Coronary artery (tissue), 2 donors: Measurements from ENCODE around the gene MYBPC1.

ENCODE experiments used
- DNase-seq: peaks from one replicate; pipeline ENCODE4 v3.0.0-alpha.2; 2017; ENCODE audit warnings: low spot score
- H3K27ac ChIP-seq, 2 donors: fragments of 200-600 bp; sonication (generic); one replicate each; pipeline ENCODE4 v1.5.1; 2016 to 2019
- H3K4me3 ChIP-seq: fragments of 200-600 bp; sonication (generic); 2 replicates; pipeline ENCODE4 v1.5.1; 2016; ENCODE audit warnings: mild to moderate bottlenecking, moderate library complexity
- CTCF ChIP-seq: fragments of 200-600 bp; sonication (generic); IDR thresholded peaks from one replicate; pipeline ENCODE4 v1.5.1; 2019; ENCODE audit warnings: antibody characterized with exemption

The MYBPC1 gene

GRCh38 chr12:101598483-101598882 lies 3.7 kb downstream of the MYBPC1 start:
- no peak overlapping the region for H3K4me3 ChIP-seq
- TF ChIP-seq CTCF, result no peak
- no peak for DNase-seq
- H3K27ac ChIP-seq, result no peak overlapping the region

DNA sequence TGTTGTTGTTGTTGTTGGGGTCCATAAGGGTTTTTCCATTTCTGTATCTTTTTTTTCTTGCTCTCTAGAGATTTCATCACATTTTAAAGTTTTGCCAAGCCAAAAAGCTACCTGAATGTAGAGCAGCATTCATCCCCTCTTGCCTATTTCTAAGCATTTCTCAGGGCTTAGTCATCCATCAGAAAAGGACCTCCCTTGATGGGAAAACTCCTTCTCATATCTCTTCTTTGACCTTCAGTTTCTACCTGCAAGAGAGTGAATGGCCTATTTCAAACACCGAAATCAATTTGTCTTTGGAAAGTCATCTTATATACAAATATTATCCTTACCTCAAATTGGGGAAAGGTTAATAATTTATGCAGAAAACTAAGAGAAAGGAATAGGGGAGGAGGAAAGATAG lies 4.5 kb downstream of the MYBPC1 start:
- H3K4me3 ChIP-seq, result no peak overlapping the region
- no peak for TF ChIP-seq CTCF
- H3K27ac ChIP-seq, result no peak overlapping the region
- no peak for DNase-seq

DNA sequence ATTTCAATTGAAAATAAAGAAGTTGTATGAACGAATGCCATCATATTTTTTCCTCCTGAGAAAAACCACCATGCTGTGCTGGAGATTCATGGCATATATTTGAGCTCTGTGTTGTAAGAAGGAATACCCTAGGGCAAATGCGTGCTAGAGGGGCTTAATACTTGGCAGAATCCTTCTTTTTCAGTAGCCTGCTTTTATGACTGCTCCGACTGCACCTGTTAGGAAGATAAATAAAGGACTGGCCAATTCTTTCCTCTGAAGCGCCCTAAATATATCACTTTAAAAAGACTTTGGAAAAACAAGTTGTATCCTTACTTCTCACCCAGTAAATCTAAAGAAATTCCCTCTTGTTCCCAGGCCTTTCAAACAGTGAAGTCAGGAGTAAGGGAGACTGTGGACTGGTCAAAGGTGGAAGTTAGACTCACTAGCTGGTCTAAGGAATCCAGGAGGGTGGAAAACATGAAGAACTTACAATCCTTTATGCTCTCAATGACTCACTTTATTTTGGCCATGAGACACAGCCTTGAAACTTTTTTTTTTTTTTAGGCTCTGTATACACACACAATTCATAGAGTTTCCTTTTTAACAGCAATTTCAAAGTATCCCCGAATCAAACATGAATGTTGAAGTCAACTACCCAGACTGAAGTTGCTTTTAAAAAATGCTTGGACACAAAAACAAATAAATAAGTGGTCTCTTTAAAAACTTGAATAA lies 5.2 kb downstream of the MYBPC1 start:
- no peak for TF ChIP-seq CTCF
- Histone ChIP-seq H3K4me3 (no peak overlapping the region), H3K27ac (no peak overlapping the region)
- DNase-seq, result no peak

- no peak for DNase-seq
- H3K4me3 ChIP-seq, result no peak overlapping the region
- no peak for TF ChIP-seq CTCF
- H3K27ac ChIP-seq, result no peak overlapping the region
Observed at GRCh38 chr12:101604132-101604531, 9.4 kb downstream of the MYBPC1 start.

- Histone ChIP-seq H3K4me3 (no peak overlapping the region), H3K27ac (no peak overlapping the region)
- no peak for DNase-seq
- no peak for TF ChIP-seq CTCF
Observed at GRCh38 chr12:101607894-101608293, 13.1 kb downstream of the MYBPC1 start.

DNA sequence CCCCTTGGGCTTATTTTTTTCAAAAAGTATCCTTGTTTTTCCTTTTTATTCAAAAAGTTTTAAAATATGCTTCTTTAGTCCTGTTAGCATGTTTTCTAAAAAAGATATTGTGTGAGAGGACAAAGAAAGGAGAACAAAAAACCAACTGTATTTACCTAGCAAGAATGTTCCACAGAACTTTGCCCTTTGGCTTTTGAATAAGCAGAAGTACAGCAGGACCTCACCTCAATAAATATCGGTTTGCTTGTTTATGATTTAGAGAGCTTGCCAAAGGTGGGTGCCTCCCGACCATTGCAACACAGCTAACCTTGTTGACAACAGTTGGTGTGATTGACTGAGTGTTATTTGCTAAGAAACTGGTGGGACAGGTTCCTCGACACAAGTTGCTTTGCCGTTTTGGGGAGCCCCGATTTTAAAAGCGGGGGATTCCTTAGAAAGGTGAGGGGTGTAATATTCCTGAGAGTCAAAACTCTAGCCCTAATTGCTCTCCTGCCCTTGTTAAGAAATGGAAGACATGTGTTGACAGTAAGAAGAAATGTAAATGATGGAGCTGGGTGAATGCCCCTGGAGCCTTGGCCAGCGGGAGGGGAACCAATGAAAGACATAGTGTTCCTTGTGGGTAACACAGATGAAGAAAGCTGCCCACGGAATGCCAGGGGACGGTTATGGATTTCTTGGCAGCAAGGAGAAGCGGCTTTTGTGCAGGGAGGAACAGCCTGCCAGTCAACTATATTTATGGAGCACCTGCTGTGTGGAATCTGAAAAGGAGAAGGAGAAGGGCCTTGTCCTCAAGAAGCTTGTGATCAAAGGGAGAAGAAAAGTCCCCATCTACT lies 13.7 kb downstream of the MYBPC1 start:
- Histone ChIP-seq H3K27ac (no peak overlapping the region), H3K4me3 (no peak overlapping the region)
- no peak for DNase-seq
- TF ChIP-seq CTCF, result no peak

- TF ChIP-seq CTCF, result no peak
- H3K27ac ChIP-seq, result no peak overlapping the region
- H3K4me3 ChIP-seq, result no peak overlapping the region
- DNase-seq, result no peak
Observed at GRCh38 chr12:101609198-101609597, 14.4 kb downstream of the MYBPC1 start.
